ENCODE results near the gene LAMC1. TPM values are rescaled to one million over a fixed set of nuclear protein-coding genes. Genes with fewer than 3 reads are reported as not detected.

Gene LAMC1
- total and polyA plus RNA-seq, 12 donors = 12.3 to 110 (median 75.9) TPM

- intact Hi-C loops (cut with DNase I) = no loop called here
- 84 to 97% (median 94%) methylated on average over 2 of the region's 2 CpGs for WGBS, 4 donors
- H3K4me3 ChIP-seq = no peak overlapping the region
Observed at GRCh38 chr1:183087001-183087400, 63.8 kb downstream of the LAMC1 start.

GRCh38 chr1:183089025-183089639 is 65.9 kb downstream of the LAMC1 start:
- no peak for DNase-seq
- Histone ChIP-seq H3K4me1 (replicated peaks in 1 of 2) (peaks cover 0 to 14% of the 10 kb centered on the region in 2 donors), H3K4me3 (no peak overlapping the region), H3K27me3 (no peaks in the 10 kb centered on the region), H3K27ac (no peak overlapping the region), H3K9me3 (replicated peaks in 1 of 3) (no peaks in the 10 kb centered on the region), H3K36me3 (replicated peaks in 1 of 2) (no peaks in the 10 kb centered on the region)
- intact Hi-C loops (cut with DNase I) = no loop called here
- 96 to 99% (median 97%) methylated on average over 3 of the region's 3 CpGs for WGBS, 4 donors
- TF ChIP-seq POLR2A (IDR thresholded peaks at IDR 0.05) (no peak), CTCF (IDR thresholded peaks at IDR 0.05) (no peak)

More at GRCh38 chr1:183087001-183087400, 63.8 kb downstream of the LAMC1 start:
- DNase-seq = no peak
- Histone ChIP-seq H3K9me3 (replicated peaks in 1 of 3) (no peaks in the 10 kb centered on the region), H3K4me1 (replicated peaks in 1 of 2) (peaks cover 0 to 11% of the 10 kb centered on the region in 2 donors), H3K27ac (no peak overlapping the region), H3K36me3 (replicated peaks in 1 of 2) (no peaks in the 10 kb centered on the region), H3K27me3 (no peaks in the 10 kb centered on the region)
- TF ChIP-seq CTCF (IDR thresholded peaks at IDR 0.05) = no peak
- TF ChIP-seq POLR2A (IDR thresholded peaks at IDR 0.05) = no peak

GRCh38 chr1:183090391-183091006 is 67.3 kb downstream of the LAMC1 start:
- peak in 2 of 7 donors; percentile 13 to 22 for DNase-seq
- Histone ChIP-seq H3K4me1 (replicated peaks in 1 of 2) (peaks cover 0 to 14% of the 10 kb centered on the region in 2 donors), H3K9me3 (replicated peaks in 1 of 3) (no peaks in the 10 kb centered on the region), H3K27ac (no peak overlapping the region), H3K36me3 (replicated peaks in 1 of 2) (no peaks in the 10 kb centered on the region), H3K4me3 (no peak overlapping the region), H3K27me3 (no peaks in the 10 kb centered on the region)
- no peak for TF ChIP-seq POLR2A (IDR thresholded peaks at IDR 0.05)
- no peak for TF ChIP-seq CTCF (IDR thresholded peaks at IDR 0.05)
- WGBS, 4 donors = 67 to 75% (median 71%) methylated on average over 5 of the region's 5 CpGs
- intact Hi-C loops (cut with DNase I) = no loop called here

GRCh38 chr1:183091181-183091580 is 68.0 kb downstream of the LAMC1 start:
- no peaks in the 10 kb centered on the region for H3K36me3 ChIP-seq (replicated peaks in 1 of 2)
- intact Hi-C loops (cut with DNase I) = no loop called here
- no peak overlapping the region for H3K4me3 ChIP-seq
- no peaks in the 10 kb centered on the region for H3K9me3 ChIP-seq (replicated peaks in 1 of 3)
- H3K27ac ChIP-seq = no peak overlapping the region
- DNase-seq = no peak
- 77 to 86% (median 81%) methylated on average over 2 of the region's 2 CpGs for WGBS, 4 donors
- TF ChIP-seq CTCF (IDR thresholded peaks at IDR 0.05) (no peak), POLR2A (IDR thresholded peaks at IDR 0.05) (no peak)
- no peaks in the 10 kb centered on the region for H3K27me3 ChIP-seq
- peaks cover 0 to 14% of the 10 kb centered on the region in 2 donors for H3K4me1 ChIP-seq (replicated peaks in 1 of 2)
